Ovary (tissue), 9 donors: ENCODE data around the gene ARID1B. TPM values are rescaled to one million over a fixed set of nuclear protein-coding genes. Genes with fewer than 3 reads are reported as not detected.

Experiments used
- DNase-seq, 5 donors: peaks; one replicate each; pipeline ENCODE4 v3.0.0-alpha.2; 2019 to 2020
- H3K27ac ChIP-seq, 2 donors: fragments of 200-600 bp; one replicate each; pipeline versions ENCODE4 v1.5.1 to v1.8.0; 2019 to 2022
- H3K27me3 ChIP-seq: fragments of 200-600 bp; one replicate; pipeline ENCODE4 v1.8.0; 2022
- H3K36me3 ChIP-seq: fragments of 200-600 bp; sonication (generic); one replicate; pipeline ENCODE4 v1.5.1; 2019
- H3K4me1 ChIP-seq: one replicate; pipeline ENCODE4 v1.8.1; 2013; ENCODE audit warnings: mild to moderate bottlenecking, moderate library complexity; ENCODE audit not compliant: insufficient read depth
- H3K4me3 ChIP-seq: fragments of 200-600 bp; sonication (generic); one replicate; pipeline ENCODE4 v1.5.1; 2017
- H3K9me3 ChIP-seq, 2 donors: fragments of 200-600 bp in 1 of 2; sonication (generic) in 1 of 2; one replicate each; pipeline versions ENCODE4 v1.5.1 to v1.8.1; 2013 to 2019; ENCODE audit warnings: mild to moderate bottlenecking in 1 of 2, moderate library complexity in 1 of 2
- EP300 ChIP-seq: sonication (generic); formaldehyde crosslinking; IDR thresholded peaks from one replicate; pipeline ENCODE4 v1.6.1; 2017; ENCODE audit warnings: antibody characterized with exemption
- POLR2A ChIP-seq: fragments of 450-650 bp; IDR thresholded peaks from one replicate; pipeline ENCODE4 v1.6.1; 2017; ENCODE audit warnings: antibody characterized with exemption, mild to moderate bottlenecking, moderate library complexity
- WGBS, 3 donors: extraction: QIAGEN DNeasy Blood & Tissue Kit in 1 of 3; methylation state at CpG; one replicate each; pipeline versions ENCODE4 v1.1.5 to v1.1.7; 2013 to 2017; 5-methylcytosine and 5-hydroxymethylcytosine counted together
- intact Hi-C, 4 donors: fragments of 100-400 bp; cut with DNase I; formaldehyde crosslinking; loops; one replicate each; pipeline versions ENCODE4 v1.11.0 to v1.15.1; 2022 to 2023
- polyA plus RNA-seq, 2 donors: library from polyadenylated mRNA; stranded (reverse); fragments of 200-250 nt in 1 of 2; fragments of 350-450 nt in 1 of 2; fragmentation: Illumina TruSeq in 1 of 2; extraction: RNeasy Lipid Tissue Mini Kit (QIAGEN cat#74804) in 1 of 2; gene quantifications; one replicate each; pipeline ENCODE4 v1.2.3, GENCODE V29; 2013 to 2014
- total RNA-seq, 7 donors: library from RNA; depleted of rRNA in 2 of 7; stranded (reverse); fragments of >200 nt in 2 of 7; fragmentation: NEBNext Ultra II Directional in 3 of 7; extraction: Animal tissue kit (Norgen Biotek cat#: 25700) in 3 of 7; gene quantifications; one replicate each; pipeline versions ENCODE4 v1.1.0 to v1.2.4, GENCODE V29; 2016 to 2023
- TF ChIP-seq, protein P1 (sequence below), 3 donors: fragments of 450-650 bp in 2 of 3; fragments of 200-600 bp in 1 of 3; IDR thresholded peaks; one replicate each; pipeline versions ENCODE4 v1.5.1 to v1.8.0; 2016 to 2022; ENCODE audit warnings: antibody characterized with exemption in 3 of 3, mild to moderate bottlenecking in 1 of 3
- donor health status: DM: no; HTN: no; CAD: no; lungs with moderate emphysema.
- donor health status: DM: no; HTN: no; CAD: no.
- donor health status: Bipolar disorder and iron deficiency.
- donor health status: DM: yes; HTN: yes; CAD: no.
- donor health status: DM: no; HTN: no; CAD: no.
- donor health status: DM: yes; HTN: yes; CAD: no.

Gene ARID1B
- total and polyA plus RNA-seq, 9 donors: 33.2 to 144 (median 105) TPM

DNA sequence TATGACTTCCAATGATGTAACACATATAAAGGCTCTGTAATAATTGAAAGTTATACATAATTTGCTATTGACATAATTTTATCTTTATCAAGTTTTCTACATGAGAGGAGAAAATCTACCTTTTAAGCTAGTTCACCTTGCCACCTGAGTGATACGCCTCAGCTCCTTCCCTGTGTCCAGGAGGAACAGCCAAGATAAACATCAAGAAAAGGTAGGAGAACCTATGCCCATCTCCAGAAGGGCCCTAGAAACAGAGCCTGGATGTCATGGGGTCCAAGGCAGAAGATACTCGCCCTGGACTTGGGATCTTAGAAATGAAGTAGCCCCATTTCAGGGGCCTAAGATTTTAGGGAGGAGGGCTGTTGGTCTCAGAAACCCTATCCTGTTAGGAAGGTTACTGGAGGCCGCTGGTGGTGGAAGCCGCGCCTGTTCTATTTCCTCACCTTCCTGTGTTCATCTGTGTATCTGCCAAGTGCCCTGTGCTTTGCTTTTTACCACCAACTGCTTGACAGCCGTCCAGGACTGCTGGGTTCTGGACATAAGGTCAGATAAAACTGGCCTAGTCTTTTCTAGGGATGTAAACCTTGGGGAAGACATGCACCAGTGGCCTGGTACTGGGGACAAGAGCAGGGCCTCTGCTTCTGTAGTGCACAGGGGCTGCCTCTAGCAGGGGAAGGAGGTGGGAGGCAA, 178.5 kb downstream of the ARID1B start:
- Histone ChIP-seq H3K4me3 (no peak overlapping the region), H3K27ac (no peak overlapping the region), H3K36me3 (no peaks in the 10 kb centered on the region), H3K27me3 (no peaks in the 10 kb centered on the region), H3K9me3 (no peaks in the 10 kb centered on the region), H3K4me1 (peaks cover 17% of the 10 kb centered on the region)
- TF ChIP-seq POLR2A (no peak), EP300 (no peak)
- TF ChIP-seq, protein P1, sequence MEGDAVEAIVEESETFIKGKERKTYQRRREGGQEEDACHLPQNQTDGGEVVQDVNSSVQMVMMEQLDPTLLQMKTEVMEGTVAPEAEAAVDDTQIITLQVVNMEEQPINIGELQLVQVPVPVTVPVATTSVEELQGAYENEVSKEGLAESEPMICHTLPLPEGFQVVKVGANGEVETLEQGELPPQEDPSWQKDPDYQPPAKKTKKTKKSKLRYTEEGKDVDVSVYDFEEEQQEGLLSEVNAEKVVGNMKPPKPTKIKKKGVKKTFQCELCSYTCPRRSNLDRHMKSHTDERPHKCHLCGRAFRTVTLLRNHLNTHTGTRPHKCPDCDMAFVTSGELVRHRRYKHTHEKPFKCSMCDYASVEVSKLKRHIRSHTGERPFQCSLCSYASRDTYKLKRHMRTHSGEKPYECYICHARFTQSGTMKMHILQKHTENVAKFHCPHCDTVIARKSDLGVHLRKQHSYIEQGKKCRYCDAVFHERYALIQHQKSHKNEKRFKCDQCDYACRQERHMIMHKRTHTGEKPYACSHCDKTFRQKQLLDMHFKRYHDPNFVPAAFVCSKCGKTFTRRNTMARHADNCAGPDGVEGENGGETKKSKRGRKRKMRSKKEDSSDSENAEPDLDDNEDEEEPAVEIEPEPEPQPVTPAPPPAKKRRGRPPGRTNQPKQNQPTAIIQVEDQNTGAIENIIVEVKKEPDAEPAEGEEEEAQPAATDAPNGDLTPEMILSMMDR (IDR thresholded peaks at IDR 0.05): no peak
- DNase-seq: no peak
- intact Hi-C loops: no loop called here
- WGBS, 3 donors: 85 to 90% (median 86%) methylated on average over 6 of the region's 6 CpGs

DNA sequence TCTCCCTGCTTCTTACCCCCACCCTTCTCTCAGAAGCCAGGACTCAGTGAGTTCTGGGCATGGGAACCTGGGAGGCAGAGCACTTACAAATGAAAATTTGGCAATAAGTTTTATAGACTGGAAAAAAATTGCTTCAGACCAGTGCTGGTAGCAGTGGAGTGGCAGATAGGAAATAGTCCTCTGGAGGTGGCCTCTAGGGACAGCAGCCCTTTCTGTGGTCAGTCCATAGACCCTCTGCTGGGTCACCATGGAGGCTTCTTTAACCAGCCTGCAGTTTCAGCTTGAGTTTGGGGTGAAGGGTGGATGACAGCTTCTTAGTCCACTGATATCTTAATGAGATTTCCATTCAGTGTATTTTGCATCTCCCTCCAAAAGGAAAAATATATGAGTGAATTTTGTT, 179.1 kb downstream of the ARID1B start:
- Histone ChIP-seq H3K27ac (no peak overlapping the region), H3K27me3 (no peaks in the 10 kb centered on the region), H3K4me3 (no peak overlapping the region), H3K4me1 (peaks cover 17% of the 10 kb centered on the region), H3K9me3 (no peaks in the 10 kb centered on the region), H3K36me3 (no peaks in the 10 kb centered on the region)
- intact Hi-C loops: no loop called here
- TF ChIP-seq EP300 (no peak), POLR2A (no peak)
- TF ChIP-seq, protein P1 (IDR thresholded peaks at IDR 0.05): no peak
- no peak for DNase-seq

DNA sequence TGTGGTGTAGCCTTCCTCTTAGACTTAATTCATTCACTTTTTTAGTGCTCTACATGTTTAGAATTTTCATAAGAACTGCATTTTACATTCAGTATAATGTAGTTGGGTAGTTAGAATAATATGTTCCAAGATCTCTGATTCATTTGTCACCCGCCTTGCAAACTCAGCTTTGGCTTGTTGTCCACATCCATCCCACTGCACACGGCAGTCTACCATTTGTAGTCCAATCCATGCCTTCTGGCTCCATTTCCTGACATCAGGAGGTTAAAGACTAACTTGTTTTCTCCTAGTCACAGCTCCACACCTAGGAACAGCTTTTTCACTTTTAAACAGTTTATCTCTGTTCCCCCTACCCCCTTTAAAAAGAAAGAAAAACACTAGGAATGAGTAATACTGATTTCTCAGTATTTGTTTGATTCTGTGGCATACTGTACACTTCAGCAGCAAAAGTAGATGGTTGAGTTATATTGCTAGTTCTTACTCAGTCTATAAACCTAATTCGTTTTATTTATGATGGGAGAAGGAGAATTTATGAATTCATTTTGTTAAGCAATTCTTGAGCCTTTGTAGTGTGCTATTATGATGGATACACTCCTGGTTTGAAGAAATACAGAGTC, 180.9 kb downstream of the ARID1B start:
- Histone ChIP-seq H3K27me3 (no peaks in the 10 kb centered on the region), H3K27ac (no peak overlapping the region), H3K4me3 (no peak overlapping the region), H3K36me3 (no peaks in the 10 kb centered on the region), H3K4me1 (peaks cover 16% of the 10 kb centered on the region), H3K9me3 (no peaks in the 10 kb centered on the region)
- 75 to 94% (median 94%) methylated on average over 3 of the region's 3 CpGs for WGBS, 3 donors
- intact Hi-C loops: no loop called here
- TF ChIP-seq, protein P1 (IDR thresholded peaks at IDR 0.05): no peak
- TF ChIP-seq EP300 (no peak), POLR2A (no peak)
- no peak for DNase-seq

DNA sequence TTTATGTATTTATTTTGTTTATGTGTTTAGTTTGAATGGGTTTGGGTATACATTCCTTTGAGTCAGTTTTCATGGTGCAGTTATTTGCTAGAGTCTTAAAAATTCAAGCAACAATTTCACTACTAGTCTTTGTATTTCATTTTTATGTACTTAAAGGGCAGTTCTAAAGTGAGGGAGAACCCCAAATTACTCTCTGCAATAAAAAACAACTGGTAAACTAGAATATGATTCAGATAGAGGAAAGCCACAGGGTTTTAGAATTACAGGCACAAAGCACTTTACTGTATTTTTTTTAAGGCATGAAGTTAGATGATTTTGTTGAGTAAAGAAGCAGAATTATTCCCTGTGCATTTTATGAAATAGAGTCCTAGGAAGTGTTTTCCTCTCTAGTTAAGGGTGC, 183.3 kb downstream of the ARID1B start:
- intact Hi-C loops: no loop called here
- Histone ChIP-seq H3K4me3 (no peak overlapping the region), H3K27me3 (no peaks in the 10 kb centered on the region), H3K27ac (no peak overlapping the region), H3K36me3 (no peaks in the 10 kb centered on the region), H3K4me1 (peaks cover 18% of the 10 kb centered on the region), H3K9me3 (no peaks in the 10 kb centered on the region)
- DNase-seq: no peak
- TF ChIP-seq, protein P1 (IDR thresholded peaks at IDR 0.05): no peak
- TF ChIP-seq POLR2A: no peak
- no peak for TF ChIP-seq EP300
